AG10803 (cell line): ENCODE results near the gene MANBA.

Experiments
- DNase-seq: peaks from one replicate; pipeline ENCODE4 v3.0.0; 2010; ENCODE audit warnings: low read depth
- H3K4me3 ChIP-seq: 2 replicates; pipeline ENCODE4 v1.5.1; 2011; ENCODE audit warnings: mild to moderate bottlenecking, low read length, control low read depth
- CTCF ChIP-seq: conservative IDR thresholded peaks from 2 replicates; pipeline ENCODE4 v1.5.1; 2011; ENCODE audit warnings: mild to moderate bottlenecking, low read length, control low read depth, inconsistent platforms

Gene MANBA

GRCh38 chr4:102612210-102612609 is 148.6 kb downstream of the MANBA start:
- no peak for TF ChIP-seq CTCF
- no peak overlapping the region for H3K4me3 ChIP-seq
- DNase-seq: no peak

GRCh38 chr4:102610476-102610875 is 150.3 kb downstream of the MANBA start:
- TF ChIP-seq CTCF: no peak
- no peak for DNase-seq
- H3K4me3 ChIP-seq: no peak overlapping the region

- no peak for DNase-seq
- no peak overlapping the region for H3K4me3 ChIP-seq
- peak; percentile 40 for TF ChIP-seq CTCF
These were observed 150.8 kb downstream of the MANBA start for GRCh38 chr4:102610007-102610406.

GRCh38 chr4:102608190-102608589 is 152.6 kb downstream of the MANBA start:
- H3K4me3 ChIP-seq: no peak overlapping the region
- no peak for TF ChIP-seq CTCF
- DNase-seq: no peak

GRCh38 chr4:102606846-102607450 is 153.8 kb downstream of the MANBA start:
- no peak overlapping the region for H3K4me3 ChIP-seq
- TF ChIP-seq CTCF: no peak
- no peak for DNase-seq

GRCh38 chr4:102606261-102606660 is 154.5 kb downstream of the MANBA start:
- TF ChIP-seq CTCF: no peak
- H3K4me3 ChIP-seq: no peak overlapping the region
- no peak for DNase-seq

GRCh38 chr4:102604222-102604940 is 156.4 kb downstream of the MANBA start:
- TF ChIP-seq CTCF: no peak
- H3K4me3 ChIP-seq: no peak overlapping the region
- no peak for DNase-seq
